Measurements from ENCODE around the gene INPP5D. TPM values are rescaled to one million over a fixed set of nuclear protein-coding genes. Genes with fewer than 3 reads are reported as not detected.

Gene INPP5D
- total and polyA plus RNA-seq, 2 of the 13 experiments (the other 11 are each of a cell fraction or from before 2014, with no cell fraction given), result 16.7 to 18.0 TPM

GRCh38 chr2:233059547-233059796, 670 bp upstream of the INPP5D start (continued):
- TF ChIP-seq ZHX2 (IDR thresholded peaks at IDR 0.05; ENCODE audit: low read depth) (no peak), ZHX2 (CRISPR knock-in tag; IDR thresholded peaks at IDR 0.05; ENCODE audit: borderline replicate concordance) (no peak), ZNF616 (CRISPR knock-in tag; IDR thresholded peaks at IDR 0.05; ENCODE audit: low read depth) (no peak), ZNF205 (CRISPR knock-in tag; IDR thresholded peaks at IDR 0.05) (no peak), PRPF4 (IDR thresholded peaks at IDR 0.05; ENCODE audit: low read depth, low read length, poor library complexity, severe bottlenecking) (no peak), MYC (CRISPR knock-in tag; IDR thresholded peaks at IDR 0.05; ENCODE audit: borderline replicate concordance) (no peak), ZNF430 (CRISPR knock-in tag; IDR thresholded peaks at IDR 0.05) (no peak), ZNF446 (CRISPR knock-in tag; IDR thresholded peaks at IDR 0.05) (no peak), ZMYM3 (CRISPR knock-in tag; IDR thresholded peaks at IDR 0.05) (0 out of 2 replicates have a peak, but pooled peaks have one; percentile 23), DRAP1 (CRISPR knock-in tag; IDR thresholded peaks at IDR 0.05) (0 out of 2 replicates have a peak, but pooled peaks have one; percentile 56), SMC3 (IDR thresholded peaks at IDR 0.05; ENCODE audit: low read length) (no peak), MLLT10 (CRISPR knock-in tag; IDR thresholded peaks at IDR 0.05) (no peak), ZNF30 (CRISPR knock-in tag; IDR thresholded peaks at IDR 0.05) (no peak), PCBP2 (optimal IDR thresholded peaks at IDR 0.05; ENCODE audit: low read depth, low read length, poor library complexity, severe bottlenecking) (no peak), ZNF792 (CRISPR knock-in tag; IDR thresholded peaks at IDR 0.05) (no peak; the same call in 1 of the 2 replicates), JDP2 (CRISPR knock-in tag; IDR thresholded peaks at IDR 0.05; ENCODE audit: borderline replicate concordance) (no peak), ZNF614 (CRISPR knock-in tag; IDR thresholded peaks at IDR 0.05; ENCODE audit: borderline replicate concordance) (no peak; the same call in 1 of the 2 replicates), ZNF34 (CRISPR knock-in tag; IDR thresholded peaks at IDR 0.05; ENCODE audit: borderline replicate concordance) (no peak), HMGA1 (CRISPR knock-in tag; conservative IDR thresholded peaks at IDR 0.05) (no peak), ZNF891 (CRISPR knock-in tag; IDR thresholded peaks at IDR 0.05) (no peak), ZNF543 (CRISPR knock-in tag; IDR thresholded peaks at IDR 0.05) (no peak)
